ENCODE data around the gene RPS6KA2. TPM values are rescaled to one million over a fixed set of nuclear protein-coding genes. Genes with fewer than 3 reads are reported as not detected.

RPS6KA2 gene
- total RNA-seq, 1 experiment from 2014 or later = 12.3 TPM

GRCh38 chr6:166629628-166630027, 2.6 kb upstream of the RPS6KA2 start:
- no CpG with 5 or more reads among the region's 5 CpGs for WGBS (ENCODE audit: extremely low coverage, insufficient read length, low lambda C conversion rate)
- H3K27ac Mint-ChIP-seq = no peak overlapping the region

More at GRCh38 chr6:166629628-166630027, 2.6 kb upstream of the RPS6KA2 start:
- no peaks in the 10 kb centered on the region; the same call in 1 of the 2 replicates for H3K4me1 ChIP-seq (ENCODE audit: insufficient read depth, low read length)
- H4K8ac ChIP-seq (replicated peaks; ENCODE audit: insufficient read length, low read depth, low read length) = no peak overlapping the region
- H2AK5ac ChIP-seq (ENCODE audit: insufficient read length, low read length) = no peak overlapping the region
- H3K9me3 ChIP-seq (ENCODE audit: control insufficient read depth, low read depth, low read length) = no peaks in the 10 kb centered on the region
- H2BK15ac ChIP-seq (ENCODE audit: low read depth, low read length) = no peak overlapping the region
- H3K27ac ChIP-seq (ENCODE audit: insufficient read length, low read depth, low read length) = no peak overlapping the region
- H3K4ac ChIP-seq (ENCODE audit: low read depth, low read length) = no peak overlapping the region
- TF ChIP-seq, protein P1, sequence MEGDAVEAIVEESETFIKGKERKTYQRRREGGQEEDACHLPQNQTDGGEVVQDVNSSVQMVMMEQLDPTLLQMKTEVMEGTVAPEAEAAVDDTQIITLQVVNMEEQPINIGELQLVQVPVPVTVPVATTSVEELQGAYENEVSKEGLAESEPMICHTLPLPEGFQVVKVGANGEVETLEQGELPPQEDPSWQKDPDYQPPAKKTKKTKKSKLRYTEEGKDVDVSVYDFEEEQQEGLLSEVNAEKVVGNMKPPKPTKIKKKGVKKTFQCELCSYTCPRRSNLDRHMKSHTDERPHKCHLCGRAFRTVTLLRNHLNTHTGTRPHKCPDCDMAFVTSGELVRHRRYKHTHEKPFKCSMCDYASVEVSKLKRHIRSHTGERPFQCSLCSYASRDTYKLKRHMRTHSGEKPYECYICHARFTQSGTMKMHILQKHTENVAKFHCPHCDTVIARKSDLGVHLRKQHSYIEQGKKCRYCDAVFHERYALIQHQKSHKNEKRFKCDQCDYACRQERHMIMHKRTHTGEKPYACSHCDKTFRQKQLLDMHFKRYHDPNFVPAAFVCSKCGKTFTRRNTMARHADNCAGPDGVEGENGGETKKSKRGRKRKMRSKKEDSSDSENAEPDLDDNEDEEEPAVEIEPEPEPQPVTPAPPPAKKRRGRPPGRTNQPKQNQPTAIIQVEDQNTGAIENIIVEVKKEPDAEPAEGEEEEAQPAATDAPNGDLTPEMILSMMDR (conservative IDR thresholded peaks at IDR 0.05) = no peak
- H3K79me1 ChIP-seq (ENCODE audit: insufficient read depth, low read depth, low read length, poor library complexity, severe bottlenecking) = no peaks in the 10 kb centered on the region
- H4K5ac ChIP-seq (ENCODE audit: insufficient read length, low read depth, low read length) = no peak overlapping the region
- H3K56ac ChIP-seq (ENCODE audit: insufficient read length, low read depth, low read length) = no peak overlapping the region
- no peak overlapping the region for H3K14ac ChIP-seq (ENCODE audit: insufficient read depth, low read length)
- H3K27me3 Mint-ChIP-seq (ENCODE audit: low read depth) = peaks cover 53% of the 10 kb centered on the region
- no peaks in the 10 kb centered on the region for H3K79me2 ChIP-seq (ENCODE audit: insufficient read depth, low read length)
- no peak overlapping the region for H3K4me2 ChIP-seq (ENCODE audit: insufficient read depth, insufficient read length, low read length)
- no peak overlapping the region for H3K9ac ChIP-seq (ENCODE audit: extremely low read depth, insufficient read length, low read length)
- H2BK12ac ChIP-seq (ENCODE audit: insufficient read length, low read depth, low read length) = no peak overlapping the region
- H2BK5ac ChIP-seq (ENCODE audit: insufficient read length, low read length) = no peak overlapping the region
- no peaks in the 10 kb centered on the region for H4K20me1 ChIP-seq (ENCODE audit: control insufficient read depth, insufficient read depth, insufficient read length)
- no peaks in the 10 kb centered on the region for H3K9me3 Mint-ChIP-seq
- no peak overlapping the region for H3K18ac ChIP-seq (ENCODE audit: insufficient read length, low read depth, low read length)
- peaks cover 39 to 43% of the 10 kb centered on the region in 2 experiments for H3K4me1 Mint-ChIP-seq
- H3K27me3 ChIP-seq (ENCODE audit: insufficient read depth, low read length) = peaks cover 9% of the 10 kb centered on the region; the same call in 1 of the 2 replicates
- H2BK20ac ChIP-seq (ENCODE audit: low read depth, low read length, poor library complexity, severe bottlenecking) = no peak overlapping the region
- no peak overlapping the region for H3K23ac ChIP-seq (ENCODE audit: insufficient read length, low read depth, low read length)
- H3T11ph ChIP-seq (ENCODE audit: low read length) = no peak overlapping the region
- no peak for DNase-seq
- H3K36me3 Mint-ChIP-seq (ENCODE audit: insufficient read depth in 1 of 3, low read depth in 3 of 3) = no peaks in the 10 kb centered on the region
- H4K91ac ChIP-seq (ENCODE audit: insufficient read length, low read depth, low read length) = no peak overlapping the region
- H2AFZ ChIP-seq (ENCODE audit: low read length) = no peak overlapping the region
- no peak overlapping the region for H2BK120ac ChIP-seq (ENCODE audit: low read depth, low read length, poor library complexity, severe bottlenecking)
- peaks cover 20% of the 10 kb centered on the region for H3K23me2 ChIP-seq (ENCODE audit: insufficient read length, low read depth, low read length, poor library complexity, severe bottlenecking)
- H3K4me3 Mint-ChIP-seq = peak overlapping the region in 1 of 2 experiments; percentile 16; a peak in 1 of 5 replicates
